Amygdala (tissue), 56 donors: ENCODE data around the gene PLXNA4.

Source experiments
- DNase-seq, 56 donors: peaks; one replicate each; lab custom pipeline; 2025; lab: John Stamatoyannopoulos, UW

PLXNA4 gene

GRCh38 chr7:132337450-132338080, 238.7 kb downstream of the PLXNA4 start:
- no peak for DNase-seq

- no peak for DNase-seq
Observed at GRCh38 chr7:132336797-132337196, 239.5 kb downstream of the PLXNA4 start.

DNA sequence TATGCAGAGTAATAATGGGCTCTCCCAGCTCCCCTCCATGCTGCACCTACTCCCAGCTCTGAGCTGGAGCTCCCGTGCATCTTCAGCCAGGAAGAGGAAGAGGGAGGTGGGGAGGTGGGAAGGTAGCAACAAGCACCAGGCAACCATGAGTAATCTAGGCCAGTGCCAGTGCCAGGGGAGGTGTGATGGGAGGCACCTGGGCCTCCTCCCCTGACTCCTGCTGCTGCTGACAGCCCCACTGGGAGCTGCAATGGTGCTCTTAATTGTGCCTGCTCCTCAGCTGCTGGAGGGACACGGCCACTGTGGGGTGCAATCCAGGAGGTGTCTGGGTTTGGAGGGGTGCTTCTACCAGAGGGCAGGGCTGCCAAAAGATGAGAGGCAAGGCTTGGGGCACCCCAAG, 243.0 kb downstream of the PLXNA4 start:
- peak in 8 of 56 donors; percentile 3 to 50 (median 18) for DNase-seq

- DNase-seq, result no peak
Observed at GRCh38 chr7:132328760-132329159, 247.5 kb downstream of the PLXNA4 start.

- no peak for DNase-seq
Observed at GRCh38 chr7:132328047-132328620, 248.1 kb downstream of the PLXNA4 start.

DNA sequence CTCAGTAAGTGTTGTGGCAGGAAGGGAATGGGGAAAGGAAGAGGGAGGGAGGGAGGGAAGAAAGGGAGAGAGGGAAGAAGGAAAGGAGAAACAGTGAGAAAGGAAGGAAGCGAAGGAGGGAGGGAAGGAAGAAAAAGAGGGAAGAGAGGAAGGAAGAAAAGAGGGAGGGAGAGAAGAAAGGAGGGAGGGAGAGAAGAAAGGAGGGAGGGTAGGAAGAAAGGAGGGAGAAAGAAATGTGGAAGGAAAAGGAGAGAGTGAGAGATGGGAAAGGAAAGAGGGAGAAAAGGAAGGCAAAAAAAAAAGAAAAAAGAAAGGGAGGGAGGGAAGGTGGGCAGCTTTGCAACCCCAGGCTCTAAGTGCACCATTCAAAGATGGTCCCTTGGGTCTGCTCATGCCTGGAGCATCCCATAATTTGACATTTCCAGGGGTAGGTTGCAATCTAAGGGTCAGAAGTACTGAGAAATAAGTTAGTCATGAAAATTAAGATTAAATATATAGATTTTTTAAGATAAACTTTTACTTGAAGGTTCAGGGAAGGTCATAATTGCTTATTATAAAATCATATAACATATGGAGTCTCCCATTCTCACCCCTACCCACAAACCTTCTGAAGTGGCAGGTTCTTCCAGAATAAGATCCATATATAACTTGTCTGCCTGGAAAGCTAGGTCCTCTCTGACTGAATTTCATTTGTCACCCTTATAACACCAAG, 249.2 kb downstream of the PLXNA4 start:
- DNase-seq, result no peak

GRCh38 chr7:132322970-132323369, 253.3 kb downstream of the PLXNA4 start:
- no peak for DNase-seq

DNA sequence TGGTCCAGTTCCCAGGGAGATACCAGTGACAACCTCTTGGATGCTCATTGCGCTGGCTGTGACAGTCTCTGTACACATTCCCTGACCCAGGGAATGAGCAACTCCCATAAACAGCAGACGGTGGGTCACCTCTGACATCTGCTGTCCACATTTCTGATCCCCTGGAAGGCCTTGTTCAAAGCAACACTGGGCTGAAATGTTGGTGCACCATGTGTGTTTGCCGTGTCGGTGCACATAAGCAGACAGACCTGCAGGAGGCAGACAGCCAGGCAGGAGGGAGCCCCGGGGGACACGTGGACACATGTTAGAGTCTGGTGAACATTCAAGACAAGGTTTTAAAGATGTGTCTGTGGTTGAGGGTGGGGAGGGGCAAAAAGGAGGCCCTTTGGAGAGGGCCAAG, 254.9 kb downstream of the PLXNA4 start:
- DNase-seq, result no peak

- no peak for DNase-seq
Observed at GRCh38 chr7:132319481-132319880, 256.8 kb downstream of the PLXNA4 start.

- DNase-seq, result peak in 55 of 56 donors; percentile 7 to 86 (median 61)
Observed at GRCh38 chr7:132318352-132319318, 257.6 kb downstream of the PLXNA4 start.

- no peak for DNase-seq
Observed at GRCh38 chr7:132317701-132318351, 258.4 kb downstream of the PLXNA4 start.

DNA sequence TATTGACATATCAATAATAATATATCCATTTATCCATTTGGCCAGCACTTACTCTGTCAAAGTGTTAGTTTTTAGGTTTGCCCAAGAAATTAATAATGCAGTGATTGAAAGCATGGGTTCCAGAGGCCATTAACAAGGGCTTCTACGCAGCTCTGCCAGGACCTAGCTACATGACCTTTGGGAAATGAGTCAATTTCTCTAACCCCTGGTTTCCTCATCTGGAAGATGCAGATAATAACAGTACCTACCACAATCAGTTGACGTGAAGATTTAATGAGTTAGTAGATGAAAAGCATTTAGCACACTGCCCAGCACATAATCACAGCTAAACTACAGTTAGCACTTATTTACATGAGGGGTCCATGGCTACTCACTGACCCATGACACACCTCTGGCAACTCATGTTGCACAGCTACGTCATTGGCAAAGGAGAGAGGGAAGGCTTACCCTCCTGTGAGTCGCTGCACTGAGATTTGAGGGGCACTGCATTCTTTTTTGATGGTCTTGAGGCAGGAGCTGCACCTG, 263.7 kb downstream of the PLXNA4 start:
- DNase-seq, result no peak

- no peak for DNase-seq
Observed at GRCh38 chr7:132311733-132312132, 264.5 kb downstream of the PLXNA4 start.

DNA sequence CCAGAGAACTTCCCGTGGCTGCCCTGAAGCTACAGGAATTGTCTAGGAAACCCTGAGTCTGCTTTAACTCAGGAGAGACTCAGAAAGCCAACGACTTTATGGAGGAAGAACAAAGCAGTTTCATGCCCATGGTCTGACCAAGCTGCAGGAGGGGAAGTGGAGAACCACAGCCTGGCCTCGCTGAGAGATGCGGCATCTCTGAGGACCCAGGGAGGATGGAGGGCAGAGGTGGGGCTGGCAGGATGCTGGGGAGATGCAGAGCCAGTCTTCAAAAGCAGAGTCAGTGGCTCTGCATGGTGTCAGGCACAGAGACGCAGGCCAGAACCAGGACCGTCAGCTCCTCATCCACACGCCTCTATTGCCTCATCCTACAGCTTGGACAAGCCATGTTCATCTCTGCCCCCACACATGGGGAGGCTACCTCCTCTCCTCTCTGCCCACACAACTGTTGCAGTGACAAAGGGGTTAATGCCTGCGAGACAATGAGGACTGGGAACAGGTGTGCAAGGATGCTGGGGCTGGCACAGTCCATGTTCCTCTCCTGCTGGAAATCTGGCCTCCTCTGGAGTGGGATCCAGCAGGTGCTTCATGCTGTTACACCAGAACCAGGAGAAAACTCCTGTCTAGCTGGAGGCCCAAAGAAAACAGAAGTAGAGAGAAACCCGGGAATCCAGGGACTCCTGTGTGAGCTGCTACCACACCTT, 267.0 kb downstream of the PLXNA4 start:
- no peak for DNase-seq

DNA sequence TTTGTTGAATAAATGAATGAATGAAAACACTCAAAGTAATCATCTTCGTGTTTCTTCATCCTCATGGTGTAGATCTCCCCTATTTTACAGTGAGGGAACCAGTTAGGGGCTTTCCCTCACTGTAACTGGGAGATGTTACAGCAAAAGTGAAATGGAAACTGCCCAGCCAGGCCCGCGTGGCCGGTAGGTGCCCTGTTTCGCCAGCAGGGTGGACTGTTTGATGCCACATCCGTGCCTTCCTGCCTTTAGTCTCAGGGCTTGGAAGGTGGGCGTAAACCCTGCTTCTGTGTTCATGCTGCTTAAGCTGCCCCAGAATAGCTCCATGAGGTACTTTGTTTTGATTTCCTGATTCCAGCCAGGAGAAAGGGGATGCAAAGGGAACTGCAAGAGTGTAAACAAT, 268.8 kb downstream of the PLXNA4 start:
- no peak for DNase-seq

- DNase-seq, result no peak
Observed at GRCh38 chr7:132300599-132301277, 275.5 kb downstream of the PLXNA4 start.

GRCh38 chr7:132298790-132299189, 277.5 kb downstream of the PLXNA4 start:
- no peak for DNase-seq

DNA sequence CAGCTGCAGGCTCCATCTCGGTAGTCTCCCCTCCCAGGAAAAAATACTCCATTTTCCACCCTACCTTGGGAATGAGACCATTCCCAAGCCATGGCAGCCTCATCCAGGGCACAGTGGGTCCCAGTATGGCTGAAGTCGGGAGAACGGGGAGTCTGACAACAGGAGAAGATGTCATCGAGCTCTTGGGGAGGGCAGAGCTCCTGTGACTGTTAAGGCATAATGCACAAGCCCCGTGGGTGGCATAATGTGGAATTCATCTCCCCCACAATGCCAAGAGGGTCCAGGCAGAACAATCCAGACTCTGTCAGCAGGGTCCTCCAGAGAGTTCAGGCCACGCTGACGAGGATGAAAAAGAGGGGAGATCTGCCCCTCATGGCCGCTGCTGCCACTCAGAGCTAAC, 279.4 kb downstream of the PLXNA4 start:
- no peak for DNase-seq

GRCh38 chr7:132295175-132295574, 281.1 kb downstream of the PLXNA4 start:
- no peak for DNase-seq
